OCI-LY3 (cell line): Measurements from ENCODE around the gene CABP5.

ENCODE experiments used
- EZH2phosphoT487 ChIP-seq: fragments of 200-600 bp; shearing (Covaris generic); IDR thresholded peaks from 2 replicates; pipeline ENCODE4 v1.6.1; 2018; ENCODE audit warnings: antibody characterized with exemption, mixed run types, low read depth
- TF ChIP-seq, protein P1 (sequence below): fragments of 200-600, 300-600 bp; sonication (generic); IDR thresholded peaks from 2 replicates; pipeline ENCODE4 v1.5.1; 2014; ENCODE audit warnings: antibody characterized with exemption, low read length, low read depth

DNA sequence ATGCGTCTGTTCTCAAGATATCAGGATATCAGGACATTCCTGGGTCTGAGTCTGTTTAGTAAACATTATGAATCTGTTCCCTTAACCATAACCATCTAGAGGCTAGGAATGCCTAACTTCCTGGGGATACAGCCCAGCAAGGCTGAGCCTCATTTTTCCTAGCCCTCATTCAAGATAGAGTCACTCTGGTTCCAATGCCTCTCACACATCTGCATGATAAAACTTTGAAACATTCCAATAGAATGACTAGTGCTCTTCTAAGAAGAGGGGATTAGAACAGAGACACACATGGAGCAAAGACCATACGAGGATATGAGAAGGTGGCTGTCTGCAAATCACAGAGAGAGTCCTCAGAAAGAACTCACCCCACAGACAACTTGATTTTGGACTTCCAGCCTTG is 20.6 kb upstream of the CABP5 start:
- no peak for TF ChIP-seq EZH2phosphoT487
- TF ChIP-seq, protein P1, sequence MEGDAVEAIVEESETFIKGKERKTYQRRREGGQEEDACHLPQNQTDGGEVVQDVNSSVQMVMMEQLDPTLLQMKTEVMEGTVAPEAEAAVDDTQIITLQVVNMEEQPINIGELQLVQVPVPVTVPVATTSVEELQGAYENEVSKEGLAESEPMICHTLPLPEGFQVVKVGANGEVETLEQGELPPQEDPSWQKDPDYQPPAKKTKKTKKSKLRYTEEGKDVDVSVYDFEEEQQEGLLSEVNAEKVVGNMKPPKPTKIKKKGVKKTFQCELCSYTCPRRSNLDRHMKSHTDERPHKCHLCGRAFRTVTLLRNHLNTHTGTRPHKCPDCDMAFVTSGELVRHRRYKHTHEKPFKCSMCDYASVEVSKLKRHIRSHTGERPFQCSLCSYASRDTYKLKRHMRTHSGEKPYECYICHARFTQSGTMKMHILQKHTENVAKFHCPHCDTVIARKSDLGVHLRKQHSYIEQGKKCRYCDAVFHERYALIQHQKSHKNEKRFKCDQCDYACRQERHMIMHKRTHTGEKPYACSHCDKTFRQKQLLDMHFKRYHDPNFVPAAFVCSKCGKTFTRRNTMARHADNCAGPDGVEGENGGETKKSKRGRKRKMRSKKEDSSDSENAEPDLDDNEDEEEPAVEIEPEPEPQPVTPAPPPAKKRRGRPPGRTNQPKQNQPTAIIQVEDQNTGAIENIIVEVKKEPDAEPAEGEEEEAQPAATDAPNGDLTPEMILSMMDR, result no peak
